Activated CD8-positive, alpha-beta T cell treated with anti-CD3 and anti-CD28 coated beads for 36 hours (primary cell): ENCODE measurements around the gene FDPS. TPM values are rescaled to one million over a fixed set of nuclear protein-coding genes. Genes with fewer than 3 reads are reported as not detected.

Source experiments
- ATAC-seq: fragments of 200-7000 bp; cut with Tn5 transposase; one replicate; pipeline ENCODE4 v1.10.0; 2021; ENCODE audit warnings: mild to moderate bottlenecking, moderate library complexity
- CTCF ChIA-PET: fragments of 350-600 bp; sonication (Branson Sonifier 250); formaldehyde crosslinking; loops from one replicate; lab custom pipeline; 2021; ENCODE audit warnings: antibody characterized with exemption; lab: Charles Lee
- POLR2A ChIA-PET: fragments of 350-600 bp; sonication (Branson Sonifier 250); formaldehyde crosslinking; loops from one replicate; lab custom pipeline; 2021; ENCODE audit warnings: antibody characterized with exemption; lab: Charles Lee
- DNase-seq: peaks from one replicate; pipeline ENCODE4 v3.0.0-alpha.2; 2020
- H3K27ac Mint-ChIP-seq: one replicate; pipeline ENCODE4 v1.8.0; 2021; ENCODE audit warnings: mild to moderate bottlenecking, mixed read lengths
- H3K27me3 Mint-ChIP-seq: one replicate; pipeline ENCODE4 v1.8.0; 2021; ENCODE audit warnings: mixed read lengths
- H3K36me3 Mint-ChIP-seq: one replicate; pipeline ENCODE4 v1.8.0; 2021; ENCODE audit warnings: low read depth, mixed read lengths
- H3K4me1 Mint-ChIP-seq: one replicate; pipeline ENCODE4 v1.8.0; 2021; ENCODE audit warnings: low read depth, mixed read lengths
- H3K4me3 Mint-ChIP-seq: one replicate; pipeline ENCODE4 v1.8.0; 2021; ENCODE audit warnings: mild to moderate bottlenecking, moderate library complexity, mixed read lengths
- H3K9me3 Mint-ChIP-seq: one replicate; pipeline ENCODE4 v1.8.0; 2021; ENCODE audit warnings: mixed read lengths
- intact Hi-C: fragments of 100-400 bp; cut with micrococcal nuclease; formaldehyde crosslinking; loops from one replicate; pipeline ENCODE4 v1.10.0; 2022
- total RNA-seq, 2 experiments: library from RNA; stranded (reverse); gene quantifications; one replicate each; pipeline ENCODE4 v1.2.3, GENCODE V29; 2021
- TF ChIP-seq, protein P1 (sequence below): fragments of 200-600 bp; IDR thresholded peaks from one replicate; pipeline ENCODE4 v1.8.0; 2022; ENCODE audit warnings: antibody characterized with exemption, mild to moderate bottlenecking

Gene FDPS
- total RNA-seq, 2 experiments from 2014 or later: 293 to 316 TPM

DNA sequence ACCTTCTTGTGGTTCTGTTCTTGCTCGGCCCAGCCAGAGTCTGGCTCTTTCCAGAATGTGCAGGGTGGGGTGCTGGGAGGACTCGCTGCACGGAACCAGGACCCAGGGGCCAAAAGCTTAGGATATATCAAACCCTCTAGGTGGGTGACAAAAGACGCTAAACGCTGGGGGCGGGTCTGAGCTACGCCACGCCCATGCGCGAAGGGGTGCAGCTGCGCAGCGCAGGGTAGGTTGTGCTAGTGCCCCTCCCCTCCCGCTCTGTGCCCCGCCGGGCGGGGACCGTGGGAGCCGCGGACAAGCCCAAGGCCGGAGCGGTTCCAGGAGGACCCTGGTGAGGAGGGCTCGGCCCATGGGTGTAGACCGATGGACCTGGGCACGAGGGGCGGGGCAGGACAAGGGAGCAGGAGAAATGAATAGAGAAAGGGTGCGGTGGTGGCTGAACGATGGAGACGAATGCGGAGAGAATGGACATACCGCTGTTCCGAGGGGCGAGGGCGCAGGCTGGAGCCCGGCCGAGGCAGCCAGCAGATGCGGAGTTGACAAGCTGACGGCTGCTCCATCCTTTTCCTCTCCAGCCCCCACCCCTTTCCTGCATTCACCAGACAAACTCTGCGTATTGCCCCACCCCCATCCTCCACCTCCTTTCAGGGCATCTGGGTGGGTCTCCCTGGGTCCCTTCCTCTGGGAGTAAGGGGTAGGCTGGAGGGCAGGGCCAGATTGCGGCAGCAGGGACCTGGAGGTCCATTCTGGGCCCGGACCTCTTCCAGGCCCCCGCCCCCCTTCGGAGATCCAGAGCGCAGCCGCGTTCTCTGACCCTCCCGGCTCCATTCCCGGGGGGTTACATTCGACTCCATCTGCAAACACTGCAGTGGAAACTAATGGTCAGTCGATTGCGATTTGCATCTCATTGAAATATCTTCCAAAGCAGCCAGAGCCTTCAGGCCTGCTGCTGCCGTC lies 12.3 kb downstream of the FDPS start, which contains the start of gene RUSC1:
Gene RUSC1, plus strand, starts transcription at position 234 of the 957 bp plus-strand sequence. CDS start 880 bp downstream, outside the sequence.
- H3K9me3 Mint-ChIP-seq: no peaks in the 10 kb centered on the region
- CTCF ChIA-PET: interaction anchor here (0.8 to 6.1 kb wide), 10 partner anchors 11 to 179 kb away, joined by 3 to 170 read pairs (median 4); partner anchors contain the start of gene FDPS
- H3K36me3 Mint-ChIP-seq: peaks cover 39% of the 10 kb centered on the region
- no peaks in the 10 kb centered on the region for H3K27me3 Mint-ChIP-seq
- POLR2A ChIA-PET: interaction anchor here (0.6 to 4.8 kb wide), 7 partner anchors 11 to 288 kb away, joined by 3 to 31 read pairs (median 4); partner anchors contain the start of gene FDPS
- peaks cover 40% of the 10 kb centered on the region for H3K4me1 Mint-ChIP-seq
- DNase-seq (peak; percentile 85), ATAC-seq (peak; percentile 35)
- TF ChIP-seq, protein P1, sequence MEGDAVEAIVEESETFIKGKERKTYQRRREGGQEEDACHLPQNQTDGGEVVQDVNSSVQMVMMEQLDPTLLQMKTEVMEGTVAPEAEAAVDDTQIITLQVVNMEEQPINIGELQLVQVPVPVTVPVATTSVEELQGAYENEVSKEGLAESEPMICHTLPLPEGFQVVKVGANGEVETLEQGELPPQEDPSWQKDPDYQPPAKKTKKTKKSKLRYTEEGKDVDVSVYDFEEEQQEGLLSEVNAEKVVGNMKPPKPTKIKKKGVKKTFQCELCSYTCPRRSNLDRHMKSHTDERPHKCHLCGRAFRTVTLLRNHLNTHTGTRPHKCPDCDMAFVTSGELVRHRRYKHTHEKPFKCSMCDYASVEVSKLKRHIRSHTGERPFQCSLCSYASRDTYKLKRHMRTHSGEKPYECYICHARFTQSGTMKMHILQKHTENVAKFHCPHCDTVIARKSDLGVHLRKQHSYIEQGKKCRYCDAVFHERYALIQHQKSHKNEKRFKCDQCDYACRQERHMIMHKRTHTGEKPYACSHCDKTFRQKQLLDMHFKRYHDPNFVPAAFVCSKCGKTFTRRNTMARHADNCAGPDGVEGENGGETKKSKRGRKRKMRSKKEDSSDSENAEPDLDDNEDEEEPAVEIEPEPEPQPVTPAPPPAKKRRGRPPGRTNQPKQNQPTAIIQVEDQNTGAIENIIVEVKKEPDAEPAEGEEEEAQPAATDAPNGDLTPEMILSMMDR: no peak
- H3K27ac Mint-ChIP-seq: no peak within 1 kb of the TSS
- intact Hi-C loops: loop anchor here (5.0 kb wide), 1 partner anchor 44 kb away; the partner anchor contains the start of gene HCN3
- peak within 1 kb of the TSS; percentile 81 for H3K4me3 Mint-ChIP-seq

- no peaks in the 10 kb centered on the region for H3K9me3 Mint-ChIP-seq
- ChIA-PET CTCF (interaction anchor here (0.8 to 6.1 kb wide), 16 partner anchors 11 to 237 kb away, joined by 3 to 170 read pairs (median 4); partner anchors contain the start of genes CLK2, FDPS, KRTCAP2 and MTX1), POLR2A (interaction anchor here (0.6 to 4.8 kb wide), 8 partner anchors 12 to 287 kb away, joined by 3 to 31 read pairs (median 5); partner anchors contain the start of genes FDPS, SCAMP3 and THBS3)
- peaks cover 43% of the 10 kb centered on the region for H3K4me1 Mint-ChIP-seq
- intact Hi-C loops: loop anchor here (5.0 kb wide), 1 partner anchor 45 kb away; the partner anchor contains the start of gene HCN3
- peak overlapping the region; percentile 81 for H3K4me3 Mint-ChIP-seq
- TF ChIP-seq, protein P1: no peak
- H3K27ac Mint-ChIP-seq: no peak overlapping the region
- DNase-seq (peak; percentile 19), ATAC-seq (no peak)
- peaks cover 33% of the 10 kb centered on the region for H3K36me3 Mint-ChIP-seq
- H3K27me3 Mint-ChIP-seq: no peaks in the 10 kb centered on the region
Measured at GRCh38 chr1:155321639-155322503, 13.2 kb downstream of the FDPS start.

DNA sequence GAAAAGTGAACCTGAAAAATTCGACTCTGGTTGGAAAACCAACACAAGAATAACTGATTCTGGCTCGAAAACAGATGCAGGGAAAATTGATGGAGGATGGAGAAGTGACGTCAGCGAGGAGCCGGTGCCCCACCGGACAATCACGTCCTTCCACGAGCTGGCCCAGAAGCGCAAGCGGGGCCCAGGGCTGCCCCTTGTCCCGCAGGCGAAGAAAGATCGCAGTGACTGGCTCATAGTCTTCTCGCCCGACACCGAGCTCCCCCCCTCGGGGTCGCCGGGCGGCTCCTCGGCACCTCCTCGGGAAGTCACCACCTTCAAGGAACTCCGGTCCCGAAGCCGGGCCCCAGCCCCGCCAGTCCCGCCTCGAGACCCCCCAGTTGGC lies 13.9 kb downstream of the FDPS start:
- ATAC-seq (no peak), DNase-seq (peak; percentile 36)
- Mint-ChIP-seq H3K36me3 (peaks cover 33% of the 10 kb centered on the region), H3K27ac (no peak overlapping the region), H3K4me3 (peak overlapping the region; percentile 81), H3K4me1 (peaks cover 43% of the 10 kb centered on the region), H3K27me3 (no peaks in the 10 kb centered on the region), H3K9me3 (no peaks in the 10 kb centered on the region)
- TF ChIP-seq, protein P1: no peak
- intact Hi-C loops: loop anchor here (5.0 kb wide), 1 partner anchor 45 kb away; the partner anchor contains the start of gene HCN3
- POLR2A ChIA-PET: interaction anchor here (1.1 to 4.8 kb wide), 8 partner anchors 13 to 287 kb away, joined by 3 to 31 read pairs (median 5); partner anchors contain the start of genes FDPS, SCAMP3 and THBS3
- CTCF ChIA-PET: interaction anchor here (0.8 to 6.1 kb wide), 16 partner anchors 11 to 238 kb away, joined by 3 to 170 read pairs (median 4); partner anchors contain the start of genes CLK2, FDPS, KRTCAP2 and MTX1

DNA sequence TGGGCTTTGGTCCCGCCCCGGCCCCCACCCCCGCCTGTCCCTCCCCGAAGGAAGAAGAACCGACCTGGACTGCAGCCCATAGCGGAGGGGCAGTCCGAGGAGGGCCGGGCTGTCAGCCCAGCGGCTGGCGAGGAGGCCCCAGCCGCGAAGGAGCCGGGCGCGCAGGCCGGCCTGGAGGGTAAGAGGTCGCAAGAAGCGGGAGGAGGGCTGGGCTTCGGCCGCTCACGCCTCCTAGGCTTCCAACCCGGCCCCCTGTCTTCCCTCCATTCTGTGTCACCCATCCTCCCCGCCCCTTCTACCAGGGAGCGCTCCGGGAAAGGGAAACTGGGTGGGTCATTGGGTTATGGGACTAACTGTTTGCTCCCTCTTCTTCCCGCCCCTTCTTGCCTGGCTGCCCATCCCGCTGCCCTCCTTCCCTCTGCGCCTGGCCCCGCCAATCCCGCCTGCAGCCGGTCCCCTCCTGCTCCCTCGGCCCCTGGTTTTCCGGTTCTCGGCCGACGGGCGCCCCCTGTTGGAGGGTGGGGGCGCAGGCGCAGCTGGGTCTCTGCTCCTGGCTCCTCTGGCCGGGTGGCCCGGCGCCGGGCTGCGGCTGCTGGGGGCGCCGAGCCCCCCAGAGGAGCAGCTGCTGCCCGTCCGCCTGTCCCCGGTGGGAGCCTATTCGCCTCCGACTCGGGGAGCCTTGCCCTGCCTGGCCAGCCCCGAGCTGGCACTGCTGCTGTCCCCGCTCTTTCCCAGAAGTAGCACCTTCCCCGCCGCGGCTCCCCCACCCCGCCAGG lies 14.5 kb downstream of the FDPS start:
- peak overlapping the region; percentile 81 for H3K4me3 Mint-ChIP-seq
- CTCF ChIA-PET: interaction anchor here (0.8 to 6.1 kb wide), 30 partner anchors 9 to 273 kb away, joined by 3 to 170 read pairs (median 4); partner anchors contain the start of genes CLK2, ENTREP3, FDPS and HCN3
- intact Hi-C loops: loop anchor here (5.0 kb wide), 1 partner anchor 46 kb away; the partner anchor contains the start of gene HCN3

More for the DNA sequence above, 14.5 kb downstream of the FDPS start:
- TF ChIP-seq, protein P1: peak; percentile 94
- POLR2A ChIA-PET: interaction anchor here (0.6 to 4.8 kb wide), 9 partner anchors 13 to 129 kb away, joined by 3 to 31 read pairs (median 5); partner anchors contain the start of genes FDPS, SCAMP3 and THBS3
- peak; percentile 57 for ATAC-seq
- H3K27ac Mint-ChIP-seq: peak overlapping the region; percentile 75
- peak; percentile 88 for DNase-seq
- H3K27me3 Mint-ChIP-seq: no peaks in the 10 kb centered on the region
- H3K9me3 Mint-ChIP-seq: no peaks in the 10 kb centered on the region
- H3K4me1 Mint-ChIP-seq: peaks cover 43% of the 10 kb centered on the region
- peaks cover 29% of the 10 kb centered on the region for H3K36me3 Mint-ChIP-seq
